H9 (cell line): Measurements from ENCODE around the gene GSX2. TPM values are rescaled to one million over a fixed set of nuclear protein-coding genes. Genes with fewer than 3 reads are reported as not detected.

Experiments used
- DNase-seq: peaks from one replicate; pipeline ENCODE4 v3.0.0-alpha.2; 2017
- H2AFZ ChIP-seq: one replicate; pipeline ENCODE4 v1.6.1; 2013; ENCODE audit warnings: mild to moderate bottlenecking, low read length, control low read depth, moderate library complexity
- H2AK5ac ChIP-seq: 2 replicates; pipeline ENCODE4 v1.6.1; 2013; ENCODE audit warnings: low read length, control low read depth, mixed read lengths; ENCODE audit not compliant: insufficient read length
- H2BK120ac ChIP-seq: one replicate; pipeline ENCODE4 v1.6.1; 2013; ENCODE audit warnings: low read depth, mild to moderate bottlenecking, low read length, control low read depth, inconsistent platforms; ENCODE audit not compliant: poor library complexity, severe bottlenecking
- H2BK12ac ChIP-seq: 2 replicates; pipeline ENCODE4 v1.6.1; 2013; ENCODE audit warnings: low read length, control low read depth, mixed read lengths, low read depth; ENCODE audit not compliant: insufficient read length
- H2BK15ac ChIP-seq: 2 replicates; pipeline ENCODE4 v1.6.1; 2013; ENCODE audit warnings: low read depth, low read length, control low read depth
- H2BK20ac ChIP-seq: one replicate; pipeline ENCODE4 v1.6.1; 2013; ENCODE audit warnings: low read depth, mild to moderate bottlenecking, low read length, control low read depth, inconsistent platforms; ENCODE audit not compliant: poor library complexity, severe bottlenecking
- H2BK5ac ChIP-seq: 2 replicates; pipeline ENCODE4 v1.6.1; 2013; ENCODE audit warnings: low read length, control low read depth, mixed read lengths; ENCODE audit not compliant: insufficient read length
- H3K14ac ChIP-seq: 2 replicates; pipeline ENCODE4 v1.6.1; 2013; ENCODE audit warnings: low read length, control low read depth; ENCODE audit not compliant: insufficient read depth
- H3K18ac ChIP-seq: 2 replicates; pipeline ENCODE4 v1.6.1; 2013; ENCODE audit warnings: low read depth, mild to moderate bottlenecking, mixed read lengths, low read length, control low read depth; ENCODE audit not compliant: insufficient read length
- H3K23ac ChIP-seq: 2 replicates; pipeline ENCODE4 v1.6.1; 2013; ENCODE audit warnings: low read length, control low read depth, mixed read lengths, low read depth; ENCODE audit not compliant: insufficient read length
- H3K23me2 ChIP-seq: 2 replicates; pipeline ENCODE4 v1.6.1; 2013; ENCODE audit warnings: low read depth, mild to moderate bottlenecking, mixed read lengths, low read length, control low read depth; ENCODE audit not compliant: insufficient read length, poor library complexity, severe bottlenecking
- H3K27ac ChIP-seq: 2 replicates; pipeline ENCODE4 v1.5.1; 2013; ENCODE audit warnings: low read length, control low read depth, mixed read lengths, low read depth; ENCODE audit not compliant: insufficient read length
- H3K27me3 ChIP-seq: 2 replicates; pipeline ENCODE4 v1.6.1; 2013; ENCODE audit warnings: low read length, control low read depth, inconsistent platforms; ENCODE audit not compliant: insufficient read depth
- H3K4ac ChIP-seq: 2 replicates; pipeline ENCODE4 v1.6.1; 2013; ENCODE audit warnings: low read depth, mild to moderate bottlenecking, control low read depth, inconsistent platforms, low read length, moderate library complexity
- H3K4me1 ChIP-seq: 2 replicates; pipeline ENCODE4 v1.6.1; 2013; ENCODE audit warnings: low read length, control low read depth, inconsistent platforms; ENCODE audit not compliant: insufficient read depth
- H3K4me2 ChIP-seq: 2 replicates; pipeline ENCODE4 v1.6.1; 2013; ENCODE audit warnings: low read length, control low read depth, mixed read lengths; ENCODE audit not compliant: insufficient read length, insufficient read depth
- H3K56ac ChIP-seq: 2 replicates; pipeline ENCODE4 v1.6.1; 2013; ENCODE audit warnings: low read depth, mild to moderate bottlenecking, mixed read lengths, low read length, control low read depth; ENCODE audit not compliant: insufficient read length
- H3K79me1 ChIP-seq: 2 replicates; pipeline ENCODE4 v1.6.1; 2013; ENCODE audit warnings: low read depth, mild to moderate bottlenecking, moderate library complexity, low read length, control low read depth, inconsistent platforms; ENCODE audit not compliant: insufficient read depth, poor library complexity, severe bottlenecking
- H3K79me2 ChIP-seq: 2 replicates; pipeline ENCODE4 v1.6.1; 2013; ENCODE audit warnings: low read length, control low read depth, inconsistent platforms; ENCODE audit not compliant: insufficient read depth
- H3K9ac ChIP-seq: 2 replicates; pipeline ENCODE4 v1.6.1; 2013; ENCODE audit warnings: low read length, control low read depth, mixed read lengths; ENCODE audit not compliant: insufficient read length; ENCODE audit errors: extremely low read depth
- H3K9me3 ChIP-seq: one replicate; pipeline ENCODE4 v1.6.1; 2013; ENCODE audit warnings: low read depth, low read length, inconsistent platforms; ENCODE audit not compliant: control insufficient read depth
- H3T11ph ChIP-seq: one replicate; pipeline ENCODE4 v1.6.1; 2013; ENCODE audit warnings: mild to moderate bottlenecking, low read length, control low read depth, inconsistent platforms
- H4K20me1 ChIP-seq: one replicate; pipeline ENCODE4 v1.6.1; 2013; ENCODE audit not compliant: control insufficient read depth, insufficient read length, insufficient read depth
- H4K5ac ChIP-seq: 2 replicates; pipeline ENCODE4 v1.6.1; 2013; ENCODE audit warnings: low read depth, mild to moderate bottlenecking, mixed read lengths, low read length, control low read depth; ENCODE audit not compliant: insufficient read length
- H4K8ac ChIP-seq: replicated peaks from 2 replicates; pipeline ENCODE4 v1.6.1; 2013; ENCODE audit warnings: low read length, control low read depth, mixed read lengths, low read depth; ENCODE audit not compliant: insufficient read length
- H4K91ac ChIP-seq: 2 replicates; pipeline ENCODE4 v1.6.1; 2013; ENCODE audit warnings: low read depth, mild to moderate bottlenecking, moderate library complexity, mixed read lengths, low read length, control low read depth; ENCODE audit not compliant: insufficient read length
- H3K27ac Mint-ChIP-seq, 3 experiments: 2 replicates in 2 of 3; 3 replicates in 1 of 3; pipeline ENCODE4 v1.8.0; 2020 to 2021; ENCODE audit warnings: mixed read lengths in 3 of 3, mild to moderate bottlenecking in 1 of 3, moderate library complexity in 1 of 3
- H3K27me3 Mint-ChIP-seq: 2 replicates; pipeline ENCODE4 v1.8.0; 2021; ENCODE audit warnings: low read depth, mild to moderate bottlenecking, moderate library complexity, mixed read lengths
- H3K36me3 Mint-ChIP-seq, 3 experiments: 2 replicates in 2 of 3; 3 replicates in 1 of 3; pipeline ENCODE4 v1.8.0; 2020 to 2021; ENCODE audit warnings: low read depth in 3 of 3, mixed read lengths in 3 of 3; ENCODE audit not compliant: insufficient read depth in 1 of 3
- H3K4me1 Mint-ChIP-seq, 2 experiments: 2 replicates each; pipeline ENCODE4 v1.8.0; 2020; ENCODE audit warnings: mixed read lengths in 2 of 2
- H3K4me3 Mint-ChIP-seq, 2 experiments: 2 replicates in 1 of 2; 3 replicates in 1 of 2; pipeline ENCODE4 v1.8.0; 2020 to 2021; ENCODE audit warnings: mild to moderate bottlenecking in 2 of 2, mixed read lengths in 2 of 2, moderate library complexity in 1 of 2
- H3K9me3 Mint-ChIP-seq, 2 experiments: 2 replicates in 1 of 2; 3 replicates in 1 of 2; pipeline ENCODE4 v1.8.0; 2020; ENCODE audit warnings: mild to moderate bottlenecking in 2 of 2, mixed read lengths in 2 of 2, moderate library complexity in 1 of 2
- CTCF ChIP-seq: fragments of 200-600 bp; sonication (generic); conservative IDR thresholded peaks from 3 replicates; pipeline ENCODE4 v1.8.0; 2021; ENCODE audit warnings: antibody characterized with exemption, mild to moderate bottlenecking
- WGBS: extraction: QIAGEN DNeasy Blood & Tissue Kit; methylation state at CpG from one replicate; pipeline ENCODE4 v1.1.7; 2013; ENCODE audit warnings: missing lambda C conversion rate, low lambda C conversion rate, mixed read lengths; ENCODE audit not compliant: insufficient read length; ENCODE audit errors: extremely low coverage; 5-methylcytosine and 5-hydroxymethylcytosine counted together
- total RNA-seq: library from RNA; stranded (reverse); gene quantifications from 2 replicates; pipeline ENCODE4 v1.2.1, GENCODE V29; 2021

The GSX2 gene
- total RNA-seq, 1 experiment from 2014 or later: not detected

GRCh38 chr4:54107951-54108748 is 8.2 kb downstream of the GSX2 start:
- no peak overlapping the region for H2AFZ ChIP-seq
- peak overlapping the region; percentile 81 for H3K4me2 ChIP-seq
- no peak overlapping the region for H3K27ac ChIP-seq
- Mint-ChIP-seq H3K9me3 (peaks cover 0 to 3% of the 10 kb centered on the region in 2 experiments; a peak in 1 of 5 replicates), H3K4me1 (peaks cover 43 to 60% of the 10 kb centered on the region in 2 experiments), H3K36me3 (0 out of 7 replicates have a peak, but pooled peaks cover 0 to 3% (median 0%) of the 10 kb centered on the region in 3 experiments), H3K27me3 (peaks cover 97% of the 10 kb centered on the region), H3K4me3 (peak overlapping the region; percentile 49 to 74), H3K27ac (peak overlapping the region in 1 of 3 experiments; percentile 39; a peak in 2 of 7 replicates)
- no peak overlapping the region for H2BK15ac ChIP-seq
- TF ChIP-seq CTCF: peak; percentile 31; the same call in 1 of the 3 replicates
- H3K4me1 ChIP-seq: no peaks in the 10 kb centered on the region; the same call in 1 of the 2 replicates
- no CpG with 5 or more reads among the region's 22 CpGs for WGBS
- H3K18ac ChIP-seq: no peak overlapping the region
- H4K8ac ChIP-seq: no peak overlapping the region
- H2BK120ac ChIP-seq: no peak overlapping the region
- peak; percentile 33 for DNase-seq
- H3K9ac ChIP-seq: no peak overlapping the region
- H3K14ac ChIP-seq: no peak overlapping the region
- H2BK5ac ChIP-seq: no peak overlapping the region
- no peak overlapping the region for H2AK5ac ChIP-seq
- H4K20me1 ChIP-seq: no peaks in the 10 kb centered on the region
- no peaks in the 10 kb centered on the region for H3K79me2 ChIP-seq
- no peak overlapping the region for H2BK12ac ChIP-seq
- peaks cover 28% of the 10 kb centered on the region for H3K23me2 ChIP-seq
- no peak overlapping the region for H3T11ph ChIP-seq
- peaks cover 52% of the 10 kb centered on the region for H3K27me3 ChIP-seq
- no peaks in the 10 kb centered on the region for H3K79me1 ChIP-seq
- H3K56ac ChIP-seq: no peak overlapping the region
- no peaks in the 10 kb centered on the region for H3K9me3 ChIP-seq
- no peak overlapping the region for H4K91ac ChIP-seq
- no peak overlapping the region for H2BK20ac ChIP-seq
- no peak overlapping the region for H3K4ac ChIP-seq
- H4K5ac ChIP-seq: no peak overlapping the region
- H3K23ac ChIP-seq: no peak overlapping the region
